Raji (cell line): ENCODE measurements around the gene HS2ST1.

Experiments
- POLR2A ChIP-seq: IDR thresholded peaks from 2 replicates; pipeline ENCODE4 v1.6.1; 2011; ENCODE audit warnings: low read depth, low read length, control low read depth; ENCODE audit not compliant: insufficient read depth

HS2ST1 gene

DNA sequence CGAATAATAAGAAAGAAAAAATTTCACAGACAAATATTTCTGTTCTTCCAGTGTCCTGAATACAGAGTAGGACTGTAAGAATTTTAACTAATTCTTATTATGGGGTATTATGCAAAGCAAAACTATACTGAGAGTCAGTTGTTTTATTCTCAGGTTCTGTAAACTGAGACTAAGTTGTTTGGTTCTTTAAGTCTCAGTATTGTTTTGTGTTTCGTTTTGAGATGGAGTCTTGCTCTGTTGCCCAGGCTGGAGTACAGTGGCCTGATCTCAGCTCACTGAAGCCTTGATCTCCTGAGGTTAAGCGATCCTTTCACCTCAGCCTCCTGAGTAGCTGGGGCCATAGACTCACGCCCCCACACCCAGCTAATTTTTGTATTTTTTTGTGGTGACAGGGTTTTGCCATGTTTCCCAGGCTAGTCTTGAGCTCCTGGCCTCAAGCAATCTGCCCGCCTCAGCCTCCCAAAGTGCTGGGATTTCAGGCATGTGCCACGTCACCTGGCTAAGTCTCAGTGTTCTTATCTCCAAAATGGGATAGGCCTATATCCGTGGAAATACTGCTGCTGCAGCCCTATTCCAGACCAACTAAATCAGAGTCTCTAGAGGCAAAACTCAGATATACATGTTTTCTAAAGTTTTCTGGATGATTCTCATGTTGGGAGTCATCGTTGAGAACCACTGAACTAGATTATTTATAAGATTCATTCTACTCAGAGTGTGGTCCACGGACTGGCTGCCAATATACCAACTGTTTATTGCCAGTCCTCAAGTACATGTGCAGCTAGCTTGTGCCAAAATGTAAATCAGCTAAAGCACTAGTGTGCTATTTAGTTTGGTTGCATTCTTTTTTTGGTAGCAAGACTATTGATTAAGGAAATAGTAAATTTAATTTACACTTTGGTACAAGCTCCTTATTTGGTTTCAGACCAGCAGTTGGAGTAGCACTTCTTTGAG is 116.6 kb downstream of the HS2ST1 start:
- TF ChIP-seq POLR2A, result no peak

DNA sequence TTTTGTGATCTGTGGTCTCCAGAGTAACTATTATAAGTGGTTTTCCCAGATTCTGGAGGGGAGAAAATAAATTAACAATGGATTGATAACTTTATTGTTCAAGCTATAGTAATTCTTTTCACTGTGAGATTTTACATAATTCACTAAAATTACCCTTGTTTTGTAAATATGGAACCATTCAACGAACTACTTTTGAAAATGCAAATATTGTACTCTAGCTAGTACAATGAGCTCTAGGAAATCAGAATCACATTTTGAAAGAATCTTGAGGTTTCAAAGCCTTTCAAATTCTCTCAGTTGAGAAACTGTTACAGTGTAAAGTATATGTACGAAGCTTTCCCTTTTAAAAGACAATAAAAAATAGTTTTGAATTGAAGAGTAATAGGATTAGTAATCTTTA is 119.9 kb downstream of the HS2ST1 start:
- no peak for TF ChIP-seq POLR2A

DNA sequence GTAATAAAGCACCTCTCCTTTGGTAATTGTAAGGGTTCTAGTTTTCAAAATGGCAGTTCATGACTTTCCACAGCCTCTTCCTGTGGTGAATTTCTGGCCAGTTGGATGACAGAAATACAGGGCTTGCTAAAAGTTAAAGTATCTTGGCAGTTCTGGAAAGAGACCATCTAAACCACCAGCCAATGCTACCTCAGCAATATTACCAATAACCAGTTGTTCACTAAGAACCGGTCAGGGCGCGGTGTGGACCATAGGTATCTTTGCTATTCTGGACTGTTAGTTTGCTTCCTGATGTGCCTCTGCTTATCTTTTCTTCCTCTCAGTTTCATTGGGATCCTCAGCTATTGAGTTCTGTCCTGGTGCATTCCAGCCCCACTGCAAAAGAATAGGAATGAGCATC is 124.7 kb downstream of the HS2ST1 start:
- TF ChIP-seq POLR2A, result no peak

DNA sequence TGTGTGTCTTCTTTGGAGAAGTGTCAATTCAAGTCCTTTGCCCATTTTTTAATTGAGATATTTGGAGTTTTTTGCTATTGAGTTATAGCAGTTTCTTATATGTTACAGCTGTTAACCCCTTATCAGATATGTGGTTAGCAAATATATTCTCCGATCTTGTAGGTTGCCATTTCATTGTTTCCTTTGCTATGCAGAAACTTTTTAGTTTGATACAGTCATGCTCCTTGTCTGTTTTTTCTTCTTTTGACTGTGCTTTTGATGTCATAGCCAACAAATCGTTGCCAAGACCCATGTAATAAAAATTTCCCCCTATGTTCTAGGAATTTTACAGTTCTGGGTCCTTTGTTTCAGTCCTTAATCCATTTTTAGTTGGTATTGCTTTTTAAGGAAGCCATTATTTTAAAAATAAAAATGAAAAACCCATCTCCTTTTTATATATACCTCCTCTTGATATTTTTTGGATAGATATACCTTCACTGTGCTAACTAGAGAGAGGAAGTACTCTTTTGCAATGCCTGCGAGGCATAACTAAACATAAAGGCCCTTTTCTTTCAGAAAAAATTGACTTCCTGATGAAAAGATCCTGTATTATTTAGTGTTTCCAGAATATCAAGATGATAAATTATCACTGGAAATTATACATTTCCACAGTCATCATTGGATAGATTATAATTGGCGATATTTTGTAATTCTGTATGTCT is 127.8 kb downstream of the HS2ST1 start:
- TF ChIP-seq POLR2A, result no peak

DNA sequence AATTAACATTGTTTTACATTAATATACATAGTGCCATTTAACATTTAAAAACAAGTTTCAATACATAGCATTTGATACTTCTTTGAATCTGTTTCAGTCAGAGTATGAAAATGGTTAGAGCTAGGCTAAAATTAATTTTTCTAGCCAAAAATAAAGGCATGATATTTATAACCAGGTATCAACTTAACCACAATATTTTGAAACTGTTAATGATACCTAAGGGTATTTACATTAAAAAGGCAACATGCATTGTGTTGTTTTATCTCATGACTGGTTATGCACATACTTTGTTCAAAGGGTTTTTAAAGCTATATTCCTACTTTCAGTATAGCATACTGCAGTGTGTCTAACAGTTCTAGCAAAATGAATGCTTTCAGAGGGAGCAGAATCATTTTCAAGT is 130.0 kb downstream of the HS2ST1 start:
- TF ChIP-seq POLR2A, result no peak

DNA sequence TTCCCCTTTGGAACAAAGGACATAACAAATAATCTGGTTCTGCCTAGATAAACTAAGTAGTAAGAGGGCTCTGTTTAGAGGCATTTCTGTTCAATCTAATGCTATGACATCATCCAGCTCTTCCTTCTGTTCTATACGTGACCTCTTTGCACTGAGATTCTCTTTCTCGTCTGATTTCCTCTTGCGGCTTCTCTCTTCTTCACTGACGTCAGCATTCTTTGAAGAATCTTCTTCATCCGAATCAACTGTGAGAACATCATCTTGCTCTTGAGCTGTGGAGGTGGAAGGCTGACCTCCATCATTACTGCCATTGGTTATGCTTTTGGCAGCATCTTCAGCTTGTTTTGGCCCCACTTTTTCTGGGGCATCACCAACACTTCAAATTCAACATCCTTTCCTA is 130.4 kb downstream of the HS2ST1 start:
- no peak for TF ChIP-seq POLR2A

DNA sequence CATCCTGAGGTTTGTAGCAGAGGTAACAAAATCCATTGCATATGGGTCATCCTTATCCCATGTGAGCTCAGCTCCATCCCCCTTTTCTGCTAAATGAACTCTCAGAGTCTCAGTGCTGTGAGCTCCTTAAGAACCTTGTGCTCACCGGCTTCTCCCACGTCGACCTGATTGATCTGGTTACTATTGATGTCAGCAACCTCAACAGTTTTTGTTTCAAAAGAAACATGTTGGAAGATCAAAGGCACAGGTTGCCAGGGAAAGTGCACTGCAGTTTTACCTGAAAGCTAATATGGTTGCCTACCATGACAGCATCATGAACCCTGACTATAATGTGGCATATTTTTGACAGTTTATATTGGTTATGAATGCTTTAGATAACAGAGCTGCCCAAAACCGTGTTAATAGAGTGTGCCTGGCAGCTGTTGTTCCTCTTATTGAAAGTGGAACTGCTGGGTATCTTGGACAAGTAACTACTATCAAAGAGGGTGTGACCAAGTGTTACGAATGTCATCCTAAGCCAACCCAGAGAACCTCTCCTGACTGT is 131.4 kb downstream of the HS2ST1 start:
- no peak for TF ChIP-seq POLR2A

DNA sequence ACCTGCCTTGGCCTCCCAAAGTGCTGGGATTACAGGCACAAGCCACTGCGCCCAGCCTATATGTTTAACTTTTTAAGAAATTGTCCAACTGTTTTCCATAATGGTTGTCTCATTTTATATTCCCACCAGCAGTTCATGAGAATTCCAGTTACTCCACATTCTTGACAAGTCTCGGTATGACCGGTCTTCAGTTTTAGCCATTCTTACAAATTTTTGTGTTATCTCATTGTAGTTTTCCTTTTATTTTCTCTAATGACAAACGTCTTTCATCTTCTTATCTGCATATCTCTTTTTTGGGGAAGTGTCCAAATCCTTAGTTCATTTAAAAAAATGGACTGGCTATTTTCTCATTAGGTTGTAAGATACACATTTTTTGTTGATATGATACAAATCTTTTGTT is 132.5 kb downstream of the HS2ST1 start:
- TF ChIP-seq POLR2A, result no peak

DNA sequence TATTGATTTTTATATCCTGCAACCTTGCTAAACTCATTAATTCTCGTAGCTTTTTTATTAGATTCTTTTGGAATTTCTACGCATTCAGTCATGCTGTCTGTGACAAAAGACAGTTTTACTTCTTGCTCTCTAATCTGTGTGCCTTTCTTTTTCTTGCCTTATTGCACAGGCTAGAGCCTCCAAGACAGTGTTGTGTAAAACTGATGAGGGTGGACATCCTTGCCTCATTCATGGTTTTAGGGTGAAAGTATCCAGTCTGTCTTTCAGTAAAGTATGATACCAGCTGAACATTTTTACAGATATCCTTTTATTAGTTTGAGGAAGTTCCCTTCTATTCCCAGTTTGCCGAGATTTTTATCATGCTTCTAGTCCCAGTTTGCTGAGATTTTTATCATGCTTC is 133.8 kb downstream of the HS2ST1 start:
- no peak for TF ChIP-seq POLR2A

DNA sequence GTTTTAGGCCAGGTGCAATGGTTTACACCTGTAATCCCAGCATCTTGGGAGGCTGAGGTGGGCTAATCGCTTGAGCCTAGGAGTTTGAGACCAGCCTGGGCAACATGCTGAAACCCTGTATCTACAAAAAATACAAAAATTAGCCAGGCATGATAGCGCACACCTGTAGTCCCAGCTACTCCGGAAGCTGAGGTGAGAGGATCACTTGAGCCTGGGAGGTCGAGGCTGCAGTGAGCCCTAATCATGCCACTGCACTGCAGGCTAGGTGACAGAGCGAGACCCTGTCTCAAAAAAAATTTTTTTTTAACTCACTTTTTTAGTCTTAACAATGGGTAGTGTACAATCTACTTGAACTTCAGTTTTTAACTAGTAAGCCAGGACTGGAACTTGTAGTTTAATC is 137.5 kb downstream of the HS2ST1 start:
- no peak for TF ChIP-seq POLR2A

DNA sequence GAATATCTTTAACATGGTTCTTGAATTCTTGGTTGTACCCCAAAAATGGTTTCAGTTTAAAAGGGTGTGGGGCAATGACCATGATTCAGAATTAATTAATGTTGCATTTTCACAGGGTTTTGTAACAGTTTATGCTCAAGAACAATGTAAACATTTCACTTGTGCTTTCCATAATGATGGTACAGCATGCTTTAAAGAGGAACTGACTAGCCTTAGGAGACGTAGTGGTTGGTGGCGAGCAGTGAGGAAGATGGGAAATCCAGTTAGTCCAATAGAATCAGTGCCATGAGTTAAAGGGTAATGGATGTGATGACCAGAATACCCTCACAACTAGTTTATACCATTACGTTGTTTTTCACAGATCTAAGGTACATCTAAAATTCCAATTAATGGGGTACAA is 138.0 kb downstream of the HS2ST1 start:
- TF ChIP-seq POLR2A, result no peak

DNA sequence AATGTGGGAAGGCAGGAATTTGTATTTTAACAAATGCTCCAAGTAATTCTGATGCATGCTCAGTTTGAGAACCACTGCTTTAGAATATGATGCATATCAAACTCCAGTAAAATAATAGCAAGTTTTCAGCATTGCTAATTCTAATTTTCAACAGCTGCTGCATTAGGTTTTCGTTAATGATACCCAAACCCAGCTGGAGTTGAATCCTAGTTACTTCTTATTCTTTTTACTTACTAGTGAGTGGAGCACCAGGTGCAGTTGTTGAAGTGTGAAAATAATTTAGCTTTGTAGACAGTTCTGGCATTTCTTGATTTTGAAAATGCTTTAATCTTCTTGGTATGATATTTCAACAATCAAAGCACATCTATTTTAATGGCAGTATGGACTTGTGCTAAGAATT is 138.5 kb downstream of the HS2ST1 start:
- TF ChIP-seq POLR2A, result no peak

DNA sequence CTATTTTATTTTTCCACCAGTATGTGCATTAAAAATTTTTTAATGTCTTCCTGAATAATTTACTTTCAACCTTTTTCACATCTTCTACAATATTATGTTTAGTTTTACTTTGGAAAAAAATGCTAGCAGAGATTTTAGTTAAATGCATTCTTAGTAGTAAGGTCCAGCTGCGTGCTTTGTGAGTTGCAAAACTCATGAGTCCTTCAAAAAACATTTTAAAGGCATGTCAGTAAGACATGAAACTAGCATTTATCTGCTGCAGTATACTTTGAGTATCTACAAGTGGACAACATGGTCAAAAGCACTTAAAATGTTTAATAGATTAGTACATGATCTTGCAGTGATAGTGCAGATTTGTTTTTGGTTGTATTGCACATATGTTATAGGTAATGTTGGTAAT is 139.0 kb downstream of the HS2ST1 start:
- TF ChIP-seq POLR2A, result no peak

DNA sequence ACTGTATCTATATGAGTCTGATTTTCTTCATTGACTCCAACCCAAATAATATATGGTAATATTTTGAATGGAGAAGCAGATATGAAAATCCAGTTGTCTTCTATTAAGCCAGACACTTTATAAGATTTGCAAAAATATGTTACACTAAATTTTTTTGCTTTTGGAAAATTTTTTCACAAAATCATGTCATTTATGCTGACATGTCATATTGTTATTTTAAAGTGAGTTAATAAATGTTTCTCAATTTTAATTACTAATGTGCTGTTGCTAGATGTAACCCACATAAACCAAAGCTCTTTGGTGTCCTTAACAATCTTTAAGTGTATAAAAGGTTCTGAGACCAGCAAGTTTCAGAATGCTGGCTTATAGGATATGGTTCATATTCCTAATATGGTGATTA is 142.5 kb downstream of the HS2ST1 start:
- no peak for TF ChIP-seq POLR2A

DNA sequence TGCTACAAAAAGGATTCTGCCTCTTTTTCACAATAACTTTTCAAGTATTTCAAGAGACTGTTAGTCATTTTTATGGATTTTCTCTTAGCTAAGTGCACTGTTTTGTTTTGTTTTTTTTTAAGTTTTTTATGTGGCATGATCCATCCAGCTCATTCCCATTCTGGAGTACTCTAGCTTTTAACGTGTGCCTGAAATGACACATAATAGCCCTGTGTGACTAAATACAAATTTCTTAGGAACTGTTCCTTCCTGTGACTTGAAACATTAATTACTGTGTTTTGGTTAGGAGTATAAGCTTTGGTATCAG is 143.9 kb downstream of the HS2ST1 start:
- no peak for TF ChIP-seq POLR2A

DNA sequence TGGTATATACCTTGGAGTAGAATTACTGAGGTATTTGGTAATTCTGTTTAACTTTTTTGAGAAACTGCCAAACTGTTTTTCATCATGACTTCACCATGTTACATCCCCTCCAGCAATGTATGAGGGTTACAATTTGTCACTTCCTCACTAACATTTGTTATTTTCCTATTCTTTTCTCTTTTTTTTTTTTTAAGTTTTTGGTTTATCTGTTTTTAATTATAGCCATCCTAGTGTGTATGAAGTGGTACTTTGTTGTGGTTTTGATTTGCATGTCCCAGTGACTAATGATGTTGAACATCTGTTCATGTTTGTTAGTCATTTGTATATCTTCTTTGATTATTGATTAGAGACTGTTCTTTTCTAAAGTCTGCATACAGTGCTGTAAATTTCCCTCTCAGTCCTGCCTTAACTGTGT is 147.3 kb downstream of the HS2ST1 start:
- no peak for TF ChIP-seq POLR2A
